ENCODE results near the gene ZNF460. TPM values are rescaled to one million over a fixed set of nuclear protein-coding genes. Genes with fewer than 3 reads are reported as not detected.

Gene ZNF460
- 72.7 to 80.0 TPM (median 76.2 TPM) in 3 replicates for total RNA-seq

DNA sequence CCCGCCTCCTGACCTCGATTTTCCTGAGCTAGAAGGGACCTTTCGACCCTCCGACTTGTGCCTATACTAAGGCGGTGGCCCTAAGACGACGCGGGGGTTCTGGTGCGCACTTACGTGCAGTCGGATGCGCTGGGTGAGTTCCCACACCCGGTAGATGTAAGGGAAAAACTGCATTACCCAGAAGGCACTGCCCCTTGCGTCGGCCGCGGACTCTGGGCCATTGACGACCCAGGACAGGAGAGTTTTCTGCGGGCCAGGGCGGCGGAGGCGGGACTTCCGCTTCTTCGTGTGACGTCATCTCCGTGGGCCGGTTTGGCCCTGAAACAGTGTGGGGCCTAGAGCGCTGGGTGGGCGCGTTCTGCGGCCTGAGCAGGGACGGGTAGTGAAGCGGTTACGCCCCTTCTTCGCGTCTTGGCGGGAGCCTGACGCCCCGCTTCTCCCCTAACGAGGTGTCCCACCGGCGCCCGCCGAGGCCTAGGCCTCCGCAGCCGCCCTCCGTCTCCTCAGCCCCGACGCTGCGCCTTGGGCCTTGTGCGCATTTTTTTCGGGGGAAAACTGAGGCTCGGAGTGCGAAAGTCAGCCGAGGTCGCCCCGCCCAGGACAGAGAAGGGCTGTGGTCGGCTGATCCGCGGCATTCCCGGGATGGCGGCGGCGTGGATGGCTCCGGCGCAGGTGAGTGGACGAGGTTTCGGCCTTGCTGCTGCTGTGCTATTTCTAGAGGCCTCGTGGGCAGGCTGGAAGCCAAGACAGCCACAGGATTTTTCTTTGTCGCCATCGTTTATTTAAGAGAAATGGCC, at the start of gene ZNF460:
Gene ZNF460 (plus strand): TSS at position 321 of the 797 bp plus-strand sequence. CDS start 322 bp downstream, at position 643.
- Mint-ChIP-seq H3K4me3 (no peak within 1 kb of the TSS), H3K9me3 (no peaks in the 10 kb centered on the region), H3K27ac (no peak within 1 kb of the TSS), H3K4me1 (peaks cover 17% of the 10 kb centered on the region), H3K27me3 (ENCODE audit: low read depth) (no peaks in the 10 kb centered on the region), H3K36me3 (peaks cover 7% of the 10 kb centered on the region)
- TF ChIP-seq, protein P1, sequence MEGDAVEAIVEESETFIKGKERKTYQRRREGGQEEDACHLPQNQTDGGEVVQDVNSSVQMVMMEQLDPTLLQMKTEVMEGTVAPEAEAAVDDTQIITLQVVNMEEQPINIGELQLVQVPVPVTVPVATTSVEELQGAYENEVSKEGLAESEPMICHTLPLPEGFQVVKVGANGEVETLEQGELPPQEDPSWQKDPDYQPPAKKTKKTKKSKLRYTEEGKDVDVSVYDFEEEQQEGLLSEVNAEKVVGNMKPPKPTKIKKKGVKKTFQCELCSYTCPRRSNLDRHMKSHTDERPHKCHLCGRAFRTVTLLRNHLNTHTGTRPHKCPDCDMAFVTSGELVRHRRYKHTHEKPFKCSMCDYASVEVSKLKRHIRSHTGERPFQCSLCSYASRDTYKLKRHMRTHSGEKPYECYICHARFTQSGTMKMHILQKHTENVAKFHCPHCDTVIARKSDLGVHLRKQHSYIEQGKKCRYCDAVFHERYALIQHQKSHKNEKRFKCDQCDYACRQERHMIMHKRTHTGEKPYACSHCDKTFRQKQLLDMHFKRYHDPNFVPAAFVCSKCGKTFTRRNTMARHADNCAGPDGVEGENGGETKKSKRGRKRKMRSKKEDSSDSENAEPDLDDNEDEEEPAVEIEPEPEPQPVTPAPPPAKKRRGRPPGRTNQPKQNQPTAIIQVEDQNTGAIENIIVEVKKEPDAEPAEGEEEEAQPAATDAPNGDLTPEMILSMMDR (IDR thresholded peaks at IDR 0.05; ENCODE audit: unreplicated experiment) = no peak
- DNase-seq (ENCODE audit: low spot score in 2 of 2, unreplicated experiment in 2 of 2) = peak; percentile 88 to 97

- TF ChIP-seq, protein P1 (IDR thresholded peaks at IDR 0.05; ENCODE audit: unreplicated experiment) = no peak
- no peaks in the 10 kb centered on the region for H3K9me3 Mint-ChIP-seq
- DNase-seq (ENCODE audit: low spot score in 2 of 2, unreplicated experiment in 2 of 2) = no peak
- no peak overlapping the region for H3K4me3 Mint-ChIP-seq
- H3K4me1 Mint-ChIP-seq = no peaks in the 10 kb centered on the region
- H3K36me3 Mint-ChIP-seq = no peaks in the 10 kb centered on the region
- peaks cover 14% of the 10 kb centered on the region for H3K27me3 Mint-ChIP-seq (ENCODE audit: low read depth)
- no peak overlapping the region for H3K27ac Mint-ChIP-seq
These were observed 48.6 kb upstream of the ZNF460 start for GRCh38 chr19:57231686-57232085.

- no peaks in the 10 kb centered on the region for H3K4me1 Mint-ChIP-seq
These were observed 47.1 kb upstream of the ZNF460 start for GRCh38 chr19:57233207-57233606.

DNA sequence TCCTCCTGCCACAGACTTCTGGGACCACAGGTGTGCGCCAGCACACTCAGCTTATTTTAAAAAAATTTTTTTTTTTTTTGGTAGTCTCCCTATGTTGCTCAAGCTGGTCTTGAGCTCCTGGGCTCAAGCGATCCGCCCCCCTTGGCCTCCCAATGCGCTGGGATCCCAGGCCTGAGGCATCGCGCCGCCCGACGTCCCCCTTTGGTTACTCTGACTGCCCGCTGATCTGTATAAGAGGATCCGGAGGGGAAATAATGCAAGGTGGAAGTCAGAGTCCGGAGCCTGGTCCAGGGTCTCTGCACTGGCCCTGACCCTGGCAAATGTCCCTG, 40.3 kb upstream of the ZNF460 start:
- no peaks in the 10 kb centered on the region for H3K9me3 Mint-ChIP-seq
- H3K27me3 Mint-ChIP-seq (ENCODE audit: low read depth) = no peaks in the 10 kb centered on the region
- peak overlapping the region; percentile 99 for H3K27ac Mint-ChIP-seq
- DNase-seq (ENCODE audit: low spot score in 2 of 2, unreplicated experiment in 2 of 2) = no peak
- TF ChIP-seq, protein P1 (IDR thresholded peaks at IDR 0.05; ENCODE audit: unreplicated experiment) = no peak
- peak overlapping the region; percentile 96 for H3K4me3 Mint-ChIP-seq
- peaks cover 6% of the 10 kb centered on the region for H3K36me3 Mint-ChIP-seq
- H3K4me1 Mint-ChIP-seq = peaks cover 19% of the 10 kb centered on the region

More at GRCh38 chr19:57233207-57233606, 47.1 kb upstream of the ZNF460 start:
- Mint-ChIP-seq H3K9me3 (no peaks in the 10 kb centered on the region), H3K27ac (no peak overlapping the region), H3K27me3 (ENCODE audit: low read depth) (peaks cover 14% of the 10 kb centered on the region), H3K36me3 (no peaks in the 10 kb centered on the region), H3K4me3 (no peak overlapping the region)
- no peak for DNase-seq (ENCODE audit: low spot score in 2 of 2, unreplicated experiment in 2 of 2)
- TF ChIP-seq, protein P1 (IDR thresholded peaks at IDR 0.05; ENCODE audit: unreplicated experiment) = no peak

- peak; percentile 85 to 93 for DNase-seq (ENCODE audit: low spot score in 2 of 2, unreplicated experiment in 2 of 2)
- Mint-ChIP-seq H3K27ac (peak within 1 kb of the TSS; percentile 99), H3K4me1 (peaks cover 19% of the 10 kb centered on the region), H3K4me3 (peak within 1 kb of the TSS; percentile 96), H3K27me3 (ENCODE audit: low read depth) (no peaks in the 10 kb centered on the region), H3K9me3 (no peaks in the 10 kb centered on the region), H3K36me3 (peaks cover 9% of the 10 kb centered on the region)
- TF ChIP-seq, protein P1 (IDR thresholded peaks at IDR 0.05; ENCODE audit: unreplicated experiment) = no peak
These were observed 39.8 kb upstream of the ZNF460 start, which contains the start of gene ZNF805 for GRCh38 chr19:57240311-57241090. ZNF805 (plus strand) TSS chr19:57240632; CDS start chr19:57240892, 260 bp downstream.

All from mesothelial cell of epicardium (in vitro differentiated cells).